ENCODE data around the gene DNM2.

DNA sequence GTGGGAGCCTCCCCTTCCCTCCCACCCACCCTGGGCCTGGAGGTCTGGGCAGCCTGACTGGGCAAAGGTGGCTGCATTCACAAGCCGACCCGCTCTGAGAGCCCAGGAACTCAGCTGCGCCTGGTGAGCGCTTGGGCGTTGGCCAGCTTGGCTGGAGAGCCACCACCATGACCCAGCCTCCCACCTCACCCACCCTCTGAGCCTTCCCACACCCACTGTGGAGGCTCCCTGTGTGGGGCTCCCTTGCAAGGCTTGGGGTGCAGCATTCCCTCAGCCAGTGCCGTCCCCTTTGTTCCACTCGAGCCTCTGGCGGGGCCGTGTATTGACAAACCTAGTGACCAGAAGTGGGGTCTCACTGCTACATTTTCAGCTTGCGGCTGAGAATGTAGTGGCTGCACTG is 31.7 kb upstream of the DNM2 start:
- TF ChIP-seq, protein P1, sequence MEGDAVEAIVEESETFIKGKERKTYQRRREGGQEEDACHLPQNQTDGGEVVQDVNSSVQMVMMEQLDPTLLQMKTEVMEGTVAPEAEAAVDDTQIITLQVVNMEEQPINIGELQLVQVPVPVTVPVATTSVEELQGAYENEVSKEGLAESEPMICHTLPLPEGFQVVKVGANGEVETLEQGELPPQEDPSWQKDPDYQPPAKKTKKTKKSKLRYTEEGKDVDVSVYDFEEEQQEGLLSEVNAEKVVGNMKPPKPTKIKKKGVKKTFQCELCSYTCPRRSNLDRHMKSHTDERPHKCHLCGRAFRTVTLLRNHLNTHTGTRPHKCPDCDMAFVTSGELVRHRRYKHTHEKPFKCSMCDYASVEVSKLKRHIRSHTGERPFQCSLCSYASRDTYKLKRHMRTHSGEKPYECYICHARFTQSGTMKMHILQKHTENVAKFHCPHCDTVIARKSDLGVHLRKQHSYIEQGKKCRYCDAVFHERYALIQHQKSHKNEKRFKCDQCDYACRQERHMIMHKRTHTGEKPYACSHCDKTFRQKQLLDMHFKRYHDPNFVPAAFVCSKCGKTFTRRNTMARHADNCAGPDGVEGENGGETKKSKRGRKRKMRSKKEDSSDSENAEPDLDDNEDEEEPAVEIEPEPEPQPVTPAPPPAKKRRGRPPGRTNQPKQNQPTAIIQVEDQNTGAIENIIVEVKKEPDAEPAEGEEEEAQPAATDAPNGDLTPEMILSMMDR (IDR thresholded peaks at IDR 0.05): no peak
- TF ChIP-seq POLR2AphosphoS5 (IDR thresholded peaks at IDR 0.05): no peak
